ENCODE measurements around the gene LHPP. TPM values are rescaled to one million over a fixed set of nuclear protein-coding genes. Genes with fewer than 3 reads are reported as not detected.

The LHPP gene
- total and polyA plus RNA-seq, 10 of the 15 experiments (the other 5 are each of a cell fraction or from before 2014, with no cell fraction given), result 0.79 to 9.8 (median 6.7) TPM

GRCh38 chr10:124449170-124450011 is 12.2 kb upstream of the LHPP start:
- H3K27ac ChIP-seq (ENCODE audit: control insufficient read depth, insufficient read depth), result no peak overlapping the region
- H4K20me1 ChIP-seq (ENCODE audit: control insufficient read depth, insufficient read depth), result no peaks in the 10 kb centered on the region
- ChIA-PET SMC1A (ENCODE audit: uncharacterized antibody, unreplicated experiment) (no interaction called here), RAD21 (ENCODE audit: unreplicated experiment) (no interaction called here), POLR2A (no interaction called here), CTCF (no interaction called here)
- H3K4me1 ChIP-seq (ENCODE audit: control insufficient read depth, insufficient read depth, low read length), result no peaks in the 10 kb centered on the region
- no peak overlapping the region for H3K9ac ChIP-seq (ENCODE audit: control insufficient read depth, insufficient read depth, low read length)
- ATAC-seq (no peak), FAIRE-seq (no peak), DNase-seq (ENCODE audit: low read depth, low spot score) (no peak)
- H3K36me3 ChIP-seq (ENCODE audit: control insufficient read depth in 2 of 2, insufficient read depth in 2 of 2, low read length in 1 of 2), result no peaks in the 10 kb centered on the region
- H3K27me3 ChIP-seq (replicated peaks in 1 of 2; ENCODE audit: control insufficient read depth in 2 of 2, insufficient read depth in 2 of 2, low read length in 1 of 2), result peaks cover 19 to 20% of the 10 kb centered on the region in 2 experiments
- in situ Hi-C loops (cut with MboI), result no loop called here
- intact Hi-C loops (cut with micrococcal nuclease; ENCODE audit: unreplicated experiment), result no loop called here
- no peaks in the 10 kb centered on the region for H3K79me2 ChIP-seq (ENCODE audit: control insufficient read depth, insufficient read depth, low read length)
- H3K9me3 ChIP-seq (replicated peaks; ENCODE audit: control insufficient read depth, insufficient read depth, low read length), result no peaks in the 10 kb centered on the region
- H3K4me3 ChIP-seq, result no peak overlapping the region
- no peak overlapping the region for H3K4me2 ChIP-seq (ENCODE audit: control insufficient read depth, insufficient read depth)
- BruUV-seq (replicated peaks), result no TSS peak
- WGBS (ENCODE audit: insufficient coverage, insufficient replicate concordance, low lambda C conversion rate, missing lambda C conversion rate), result 30% methylated on average over 40 of the region's 59 CpGs
- no peak overlapping the region for H2AFZ ChIP-seq (ENCODE audit: control insufficient read depth, low read depth, low read length)
- TF ChIP-seq ATF2 (IDR thresholded peaks at IDR 0.05; ENCODE audit: low read length), result no peak
- TF ChIP-seq ETV6 (conservative IDR thresholded peaks at IDR 0.05 in 1 of 2, IDR thresholded peaks at IDR 0.05 in 1 of 2; ENCODE audit: borderline replicate concordance in 1 of 2, low read depth in 1 of 2), result no peak
- TF ChIP-seq POLR2AphosphoS2 (IDR thresholded peaks at IDR 0.05; ENCODE audit: low read depth, low read length), result no peak
- TF ChIP-seq SPI1 (IDR thresholded peaks at IDR 0.05; ENCODE audit: borderline replicate concordance, insufficient read depth, low read depth, low read length), result no peak
- no peak for TF ChIP-seq SMARCA5 (IDR thresholded peaks at IDR 0.05)
- TF ChIP-seq, protein P1, sequence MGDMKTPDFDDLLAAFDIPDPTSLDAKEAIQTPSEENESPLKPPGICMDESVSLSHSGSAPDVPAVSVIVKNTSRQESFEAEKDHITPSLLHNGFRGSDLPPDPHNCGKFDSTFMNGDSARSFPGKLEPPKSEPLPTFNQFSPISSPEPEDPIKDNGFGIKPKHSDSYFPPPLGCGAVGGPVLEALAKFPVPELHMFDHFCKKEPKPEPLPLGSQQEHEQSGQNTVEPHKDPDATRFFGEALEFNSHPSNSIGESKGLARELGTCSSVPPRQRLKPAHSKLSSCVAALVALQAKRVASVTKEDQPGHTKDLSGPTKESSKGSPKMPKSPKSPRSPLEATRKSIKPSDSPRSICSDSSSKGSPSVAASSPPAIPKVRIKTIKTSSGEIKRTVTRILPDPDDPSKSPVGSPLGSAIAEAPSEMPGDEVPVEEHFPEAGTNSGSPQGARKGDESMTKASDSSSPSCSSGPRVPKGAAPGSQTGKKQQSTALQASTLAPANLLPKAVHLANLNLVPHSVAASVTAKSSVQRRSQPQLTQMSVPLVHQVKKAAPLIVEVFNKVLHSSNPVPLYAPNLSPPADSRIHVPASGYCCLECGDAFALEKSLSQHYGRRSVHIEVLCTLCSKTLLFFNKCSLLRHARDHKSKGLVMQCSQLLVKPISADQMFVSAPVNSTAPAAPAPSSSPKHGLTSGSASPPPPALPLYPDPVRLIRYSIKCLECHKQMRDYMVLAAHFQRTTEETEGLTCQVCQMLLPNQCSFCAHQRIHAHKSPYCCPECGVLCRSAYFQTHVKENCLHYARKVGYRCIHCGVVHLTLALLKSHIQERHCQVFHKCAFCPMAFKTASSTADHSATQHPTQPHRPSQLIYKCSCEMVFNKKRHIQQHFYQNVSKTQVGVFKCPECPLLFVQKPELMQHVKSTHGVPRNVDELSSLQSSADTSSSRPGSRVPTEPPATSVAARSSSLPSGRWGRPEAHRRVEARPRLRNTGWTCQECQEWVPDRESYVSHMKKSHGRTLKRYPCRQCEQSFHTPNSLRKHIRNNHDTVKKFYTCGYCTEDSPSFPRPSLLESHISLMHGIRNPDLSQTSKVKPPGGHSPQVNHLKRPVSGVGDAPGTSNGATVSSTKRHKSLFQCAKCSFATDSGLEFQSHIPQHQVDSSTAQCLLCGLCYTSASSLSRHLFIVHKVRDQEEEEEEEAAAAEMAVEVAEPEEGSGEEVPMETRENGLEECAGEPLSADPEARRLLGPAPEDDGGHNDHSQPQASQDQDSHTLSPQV (IDR thresholded peaks at IDR 0.05), result no peak
- no peak for TF ChIP-seq ZBTB33 (IDR thresholded peaks at IDR 0.05)
- TF ChIP-seq, protein P2, sequence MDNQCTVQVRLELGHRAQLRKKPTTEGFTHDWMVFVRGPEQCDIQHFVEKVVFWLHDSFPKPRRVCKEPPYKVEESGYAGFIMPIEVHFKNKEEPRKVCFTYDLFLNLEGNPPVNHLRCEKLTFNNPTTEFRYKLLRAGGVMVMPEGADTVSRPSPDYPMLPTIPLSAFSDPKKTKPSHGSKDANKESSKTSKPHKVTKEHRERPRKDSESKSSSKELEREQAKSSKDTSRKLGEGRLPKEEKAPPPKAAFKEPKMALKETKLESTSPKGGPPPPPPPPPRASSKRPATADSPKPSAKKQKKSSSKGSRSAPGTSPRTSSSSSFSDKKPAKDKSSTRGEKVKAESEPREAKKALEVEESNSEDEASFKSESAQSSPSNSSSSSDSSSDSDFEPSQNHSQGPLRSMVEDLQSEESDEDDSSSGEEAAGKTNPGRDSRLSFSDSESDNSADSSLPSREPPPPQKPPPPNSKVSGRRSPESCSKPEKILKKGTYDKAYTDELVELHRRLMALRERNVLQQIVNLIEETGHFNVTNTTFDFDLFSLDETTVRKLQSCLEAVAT (IDR thresholded peaks at IDR 0.05), result no peak
- TF ChIP-seq CEBPB (IDR thresholded peaks at IDR 0.05; ENCODE audit: borderline replicate concordance in 1 of 2, low read depth in 2 of 2, low read length in 2 of 2), result no peak
- TF ChIP-seq MTA2 (IDR thresholded peaks at IDR 0.05; ENCODE audit: low read depth), result no peak
- no peak for TF ChIP-seq RUNX3 (IDR thresholded peaks at IDR 0.05; ENCODE audit: low read length)
- TF ChIP-seq YY1 (IDR thresholded peaks at IDR 0.05; ENCODE audit: low read depth, low read length), result no peak
